Pancreas (tissue), 10 donors: Measurements from ENCODE around the gene PIP5K1C. TPM values are rescaled to one million over a fixed set of nuclear protein-coding genes. Genes with fewer than 3 reads are reported as not detected.

Experiments
- ATAC-seq, 4 donors: fragments of 200-7000 bp; cut with Tn5 transposase; one replicate each; pipeline versions ENCODE4 v1.8.0 to v1.9.1; 2020; ENCODE audit warnings: mild to moderate bottlenecking in 4 of 4, moderate library complexity in 4 of 4
- DNase-seq, 6 donors: peaks; one replicate each; pipeline ENCODE4 v3.0.0-alpha.2; 2020
- FAIRE-seq: peaks from 2 replicates; lab custom pipeline; 2012; peaks lifted over from hg19 to GRCh38; lab: Jason Lieb, UNC
- H3K27ac ChIP-seq, 4 donors: fragments of 200-600 bp; sonication (generic); 1 replicate in 3 of 4; 2 replicates in 1 of 4; pipeline versions ENCODE4 v1.5.0 to v1.8.0; 2020
- H3K27me3 ChIP-seq, 4 donors: fragments of 200-600 bp; one replicate each; pipeline ENCODE4 v1.8.0; 2021
- H3K36me3 ChIP-seq, 3 donors: fragments of 200-600 bp; sonication (generic) in 1 of 3; one replicate each; pipeline versions ENCODE4 v1.5.0 to v1.8.0; 2020 to 2021
- H3K4me1 ChIP-seq, 3 donors: fragments of 200-600 bp; one replicate each; pipeline ENCODE4 v1.8.0; 2021
- H3K4me3 ChIP-seq, 4 donors: fragments of 200-600 bp; sonication (generic) in 2 of 4; one replicate each; pipeline versions ENCODE4 v1.5.0 to v1.8.0; 2020 to 2021
- H3K9me3 ChIP-seq, 4 donors: fragments of 200-600 bp; one replicate each; pipeline ENCODE4 v1.8.0; 2021
- CTCF ChIP-seq, 4 donors: fragments of 200-600 bp; sonication (generic) in 3 of 4; IDR thresholded peaks; one replicate each; pipeline versions ENCODE4 v1.5.0 to v1.8.0; 2021; ENCODE audit warnings: antibody characterized with exemption in 4 of 4
- WGBS, 2 donors: extraction: QIAGEN DNeasy Blood & Tissue Kit; methylation state at CpG; one replicate each; pipeline ENCODE4 v1.1.7; 2013; 5-methylcytosine and 5-hydroxymethylcytosine counted together
- intact Hi-C, 3 donors: fragments of 100-400 bp; cut with DNase I; formaldehyde crosslinking; loops; one replicate each; pipeline versions ENCODE4 v1.11.1 to v1.14.2; 2022
- polyA plus RNA-seq, 2 donors: library from polyadenylated mRNA; stranded (reverse); fragments of 200-250 nt; gene quantifications; one replicate each; pipeline ENCODE4 v1.2.3, GENCODE V29; 2013
- total RNA-seq, 6 donors: library from RNA; stranded (reverse); fragmentation: NEBNext Ultra II Directional in 4 of 6; extraction: Animal tissue kit (Norgen Biotek cat#: 25700) in 4 of 6; gene quantifications; one replicate each; pipeline versions ENCODE4 v1.2.1 to v1.2.4, GENCODE V29; 2021 to 2023
- donor health status: healthy with polysubstance abuse.
- donor health status: DM: no; HTN: no; CAD: no; lungs with moderate emphysema.
- donor health status: DM: no; HTN: no; CAD: no.
- donor health status: control.
- donor health status: control.
- donor health status: Bipolar disorder and iron deficiency.
- donor health status: DM: yes; HTN: yes; CAD: no.
- donor health status: DM: no; HTN: no; CAD: no.
- donor health status: DM: no; HTN: no; CAD: no.
- donor health status: DM: yes; HTN: yes; CAD: no.

The PIP5K1C gene
- total and polyA plus RNA-seq, 8 donors = 12.9 to 24.8 (median 14.9) TPM

GRCh38 chr19:3609779-3610719, 90.2 kb downstream of the PIP5K1C start:
- no peak for ATAC-seq
- Histone ChIP-seq H3K27me3 (no peaks in the 10 kb centered on the region), H3K4me3 (no peak overlapping the region), H3K27ac (no peak overlapping the region), H3K36me3 (peaks cover 0 to 13% (median 12%) of the 10 kb centered on the region in 3 donors), H3K9me3 (no peaks in the 10 kb centered on the region), H3K4me1 (peaks cover 0 to 12% (median 0%) of the 10 kb centered on the region in 3 donors)
- FAIRE-seq = no peak
- DNase-seq = no peak
- TF ChIP-seq CTCF (IDR thresholded peaks at IDR 0.05) = no peak
- intact Hi-C loops = loop anchor here in 1 of 3 donors (10.0 kb wide), 1 partner anchor 295 kb away; no protein-coding TSS in a partner anchor
- WGBS, 2 donors = 76 to 77% methylated on average over 23 to 24 of the region's 24 CpGs

- H3K4me1 ChIP-seq = peaks cover 0 to 12% (median 0%) of the 10 kb centered on the region in 3 donors
- FAIRE-seq (no peak), ATAC-seq (no peak), DNase-seq (peak in 1 of 6 donors; percentile 10)
- no peak overlapping the region for H3K4me3 ChIP-seq
- H3K27ac ChIP-seq = no peak overlapping the region
- peaks cover 0 to 13% (median 12%) of the 10 kb centered on the region in 3 donors for H3K36me3 ChIP-seq
- intact Hi-C loops = no loop called here
- no peaks in the 10 kb centered on the region for H3K9me3 ChIP-seq
- no peaks in the 10 kb centered on the region for H3K27me3 ChIP-seq
- no peak for TF ChIP-seq CTCF (IDR thresholded peaks at IDR 0.05)
- 52 to 58% methylated on average over 20 to 21 of the region's 21 CpGs for WGBS, 2 donors
These were observed 91.4 kb downstream of the PIP5K1C start for GRCh38 chr19:3608750-3609322.

GRCh38 chr19:3608079-3608641, 92.1 kb downstream of the PIP5K1C start:
- Histone ChIP-seq H3K27me3 (no peaks in the 10 kb centered on the region), H3K27ac (peak overlapping the region in 1 of 4 donors; percentile 12), H3K9me3 (no peaks in the 10 kb centered on the region), H3K4me3 (no peak overlapping the region), H3K36me3 (peaks cover 0 to 13% (median 12%) of the 10 kb centered on the region in 3 donors), H3K4me1 (peaks cover 0 to 12% (median 0%) of the 10 kb centered on the region in 3 donors)
- ATAC-seq (no peak), DNase-seq (no peak), FAIRE-seq (no peak)
- 60 to 64% methylated on average over 3 of the region's 3 CpGs for WGBS, 2 donors
- TF ChIP-seq CTCF (IDR thresholded peaks at IDR 0.05) = no peak
- intact Hi-C loops = no loop called here

GRCh38 chr19:3607303-3608078, 92.8 kb downstream of the PIP5K1C start:
- intact Hi-C loops = no loop called here
- WGBS, 2 donors = 33 to 44% methylated on average over 22 of the region's 22 CpGs
- peak overlapping the region in 1 of 4 donors; percentile 33 for H3K27ac ChIP-seq
- FAIRE-seq = no peak
- peaks cover 0 to 12% (median 0%) of the 10 kb centered on the region in 3 donors for H3K4me1 ChIP-seq
- H3K9me3 ChIP-seq = no peaks in the 10 kb centered on the region
- no peaks in the 10 kb centered on the region for H3K27me3 ChIP-seq
- DNase-seq = peak in 4 of 6 donors; percentile 14 to 55 (median 22)
- peaks cover 0 to 12% (median 8%) of the 10 kb centered on the region in 3 donors for H3K36me3 ChIP-seq
- peak overlapping the region in 2 of 4 donors; percentile 18 to 43 for H3K4me3 ChIP-seq
- TF ChIP-seq CTCF (IDR thresholded peaks at IDR 0.05) = no peak
- peak in 1 of 4 donors; percentile 8 for ATAC-seq
